ENCODE measurements around the gene BST1.

GRCh38 chr4:15691346-15692135 lies 11.3 kb upstream of the BST1 start:
- TF ChIP-seq POLR2A (IDR thresholded peaks at IDR 0.05; ENCODE audit: low read length) = no peak
- no peak for TF ChIP-seq GATA1 (IDR thresholded peaks at IDR 0.05; ENCODE audit: low read depth, low read length)

Measured in erythroblast (primary cell).